Neuronal stem cell (in vitro differentiated cells): ENCODE results near the gene CCDC190.

Experiments used
- DNase-seq: peaks from one replicate; pipeline ENCODE4 v3.0.0-alpha.2; 2013; ENCODE audit warnings: low spot score
- H2AFZ ChIP-seq: one replicate; pipeline ENCODE4 v1.6.1; 2013; ENCODE audit warnings: mild to moderate bottlenecking, low read length, inconsistent platforms
- H2AK5ac ChIP-seq: 2 replicates; pipeline ENCODE4 v1.6.1; 2013; ENCODE audit warnings: low read depth, mild to moderate bottlenecking, inconsistent platforms, low read length, moderate library complexity, mixed read lengths
- H2BK120ac ChIP-seq: 2 replicates; pipeline ENCODE4 v1.6.1; 2013; ENCODE audit warnings: low read depth, mild to moderate bottlenecking, inconsistent platforms, low read length, moderate library complexity, mixed read lengths
- H2BK12ac ChIP-seq: one replicate; pipeline ENCODE4 v1.6.1; 2013; ENCODE audit warnings: low read length, inconsistent platforms
- H2BK15ac ChIP-seq: 2 replicates; pipeline ENCODE4 v1.6.1; 2013; ENCODE audit warnings: mild to moderate bottlenecking, low read length, inconsistent platforms, mixed read lengths
- H2BK5ac ChIP-seq: one replicate; pipeline ENCODE4 v1.6.1; 2013; ENCODE audit warnings: inconsistent platforms, mild to moderate bottlenecking, low read length, moderate library complexity
- H3K14ac ChIP-seq: one replicate; pipeline ENCODE4 v1.6.1; 2013; ENCODE audit warnings: low read length, inconsistent platforms
- H3K18ac ChIP-seq: 2 replicates; pipeline ENCODE4 v1.6.1; 2013; ENCODE audit warnings: low read length, inconsistent platforms
- H3K23ac ChIP-seq: 2 replicates; pipeline ENCODE4 v1.6.1; 2013; ENCODE audit warnings: low read depth, mild to moderate bottlenecking, mixed read lengths, low read length, inconsistent platforms; ENCODE audit not compliant: poor library complexity
- H3K27ac ChIP-seq: replicated peaks from 3 replicates; pipeline ENCODE4 v1.5.1; 2013; ENCODE audit warnings: low read length, inconsistent platforms
- H3K27me3 ChIP-seq, 3 experiments: 2 replicates each; pipeline ENCODE4 v1.6.1; 2013; ENCODE audit warnings: low read length in 3 of 3, mild to moderate bottlenecking in 2 of 3, inconsistent platforms in 1 of 3, low read depth in 1 of 3, mixed read lengths in 1 of 3, moderate library complexity in 1 of 3; ENCODE audit not compliant: control insufficient read depth in 3 of 3, insufficient read depth in 3 of 3
- H3K36me3 ChIP-seq, 2 donors: replicated peaks in 1 of 2; 2 replicates each; pipeline ENCODE4 v1.6.1; 2013; ENCODE audit warnings: low read length in 2 of 2; ENCODE audit not compliant: control insufficient read depth in 2 of 2, insufficient read depth in 2 of 2
- H3K4ac ChIP-seq: 2 replicates; pipeline ENCODE4 v1.6.1; 2013; ENCODE audit warnings: inconsistent platforms, mild to moderate bottlenecking, low read length, moderate library complexity
- H3K4me1 ChIP-seq, 2 donors: 1 replicate in 1 of 2; 2 replicates in 1 of 2; pipeline ENCODE4 v1.6.1; 2013; ENCODE audit warnings: low read length in 2 of 2, low read depth in 1 of 2; ENCODE audit not compliant: control insufficient read depth in 2 of 2, insufficient read depth in 1 of 2
- H3K4me2 ChIP-seq: one replicate; pipeline ENCODE4 v1.6.1; 2013; ENCODE audit warnings: mild to moderate bottlenecking, low read length, inconsistent platforms; ENCODE audit not compliant: insufficient read depth, poor library complexity, severe bottlenecking
- H3K4me3 ChIP-seq, 2 donors: 2 replicates each; pipeline ENCODE4 v1.5.1; 2013; ENCODE audit warnings: low read length in 2 of 2, mild to moderate bottlenecking in 2 of 2, inconsistent platforms in 1 of 2, moderate library complexity in 1 of 2
- H3K79me1 ChIP-seq: one replicate; pipeline ENCODE4 v1.6.1; 2013; ENCODE audit warnings: low read depth, mild to moderate bottlenecking, inconsistent platforms, low read length, moderate library complexity
- H3K9ac ChIP-seq: one replicate; pipeline ENCODE4 v1.6.1; 2013; ENCODE audit warnings: mild to moderate bottlenecking, low read depth, low read length, inconsistent platforms; ENCODE audit not compliant: poor library complexity
- H3K9me3 ChIP-seq, 2 donors: replicated peaks in 1 of 2; 2 replicates each; pipeline versions ENCODE3 to v1.6.1; 2013; ENCODE audit warnings: low read length in 2 of 2, mild to moderate bottlenecking in 2 of 2, inconsistent platforms in 1 of 2, low read depth in 1 of 2, mixed read lengths in 1 of 2, moderate library complexity in 1 of 2; ENCODE audit not compliant: control insufficient read depth in 2 of 2, insufficient read depth in 1 of 2
- H4K8ac ChIP-seq: one replicate; pipeline ENCODE4 v1.6.1; 2013; ENCODE audit warnings: low read depth, mild to moderate bottlenecking, inconsistent platforms, low read length, moderate library complexity
- H4K91ac ChIP-seq: one replicate; pipeline ENCODE4 v1.6.1; 2013; ENCODE audit warnings: low read length, low read depth, mild to moderate bottlenecking, inconsistent platforms; ENCODE audit not compliant: poor library complexity
- WGBS, 2 donors: extraction: QIAGEN DNeasy Blood & Tissue Kit; methylation state at CpG; one replicate each; pipeline ENCODE4 v1.1.7; 2013; ENCODE audit warnings: missing lambda C conversion rate in 2 of 2, mixed read lengths in 1 of 2; ENCODE audit not compliant: insufficient read length in 2 of 2, insufficient replicate concordance in 1 of 2; ENCODE audit errors: extremely low coverage in 2 of 2; 5-methylcytosine and 5-hydroxymethylcytosine counted together

Gene CCDC190

GRCh38 chr1:162838863-162839262 is 22.1 kb downstream of the CCDC190 start:
- no peak overlapping the region for H4K8ac ChIP-seq
- H3K4me3 ChIP-seq: no peak overlapping the region
- no peaks in the 10 kb centered on the region for H3K27me3 ChIP-seq
- no peak overlapping the region for H3K14ac ChIP-seq
- H3K9ac ChIP-seq: no peak overlapping the region
- no peak overlapping the region for H4K91ac ChIP-seq
- WGBS, 2 donors: no CpG with 5 or more reads among the region's 4 CpGs
- H2AK5ac ChIP-seq: no peak overlapping the region
- no peak overlapping the region for H3K4ac ChIP-seq
- no peak overlapping the region for H3K27ac ChIP-seq
- DNase-seq: no peak
- H3K79me1 ChIP-seq: no peaks in the 10 kb centered on the region
- H3K18ac ChIP-seq: no peak overlapping the region
- no peak overlapping the region for H2BK12ac ChIP-seq
- no peaks in the 10 kb centered on the region for H3K36me3 ChIP-seq
- H2AFZ ChIP-seq: no peak overlapping the region
- no peak overlapping the region for H3K23ac ChIP-seq
- H2BK120ac ChIP-seq: no peak overlapping the region
- H2BK15ac ChIP-seq: no peak overlapping the region
- H3K9me3 ChIP-seq: peaks cover 3 to 5% of the 10 kb centered on the region in 2 donors
- H3K4me2 ChIP-seq: no peak overlapping the region
- no peak overlapping the region for H2BK5ac ChIP-seq
- H3K4me1 ChIP-seq: no peaks in the 10 kb centered on the region

- no peak overlapping the region for H2BK120ac ChIP-seq
Measured at GRCh38 chr1:162835157-162835899, 25.6 kb downstream of the CCDC190 start.

GRCh38 chr1:162832470-162832869 is 28.5 kb downstream of the CCDC190 start:
- H3K23ac ChIP-seq: no peak overlapping the region
- no peak overlapping the region for H2BK15ac ChIP-seq
- WGBS, 2 donors: no CpG with 5 or more reads among the region's 3 CpGs

More at GRCh38 chr1:162835157-162835899, 25.6 kb downstream of the CCDC190 start:
- Histone ChIP-seq H4K91ac (no peak overlapping the region), H3K4me1 (no peaks in the 10 kb centered on the region), H2BK12ac (no peak overlapping the region), H3K14ac (no peak overlapping the region), H3K18ac (no peak overlapping the region), H2AFZ (no peak overlapping the region), H3K23ac (no peak overlapping the region), H2AK5ac (no peak overlapping the region), H3K9ac (no peak overlapping the region), H3K4ac (no peak overlapping the region), H3K4me2 (no peak overlapping the region), H3K9me3 (peaks cover 3 to 5% of the 10 kb centered on the region in 2 donors), H4K8ac (no peak overlapping the region), H3K36me3 (no peaks in the 10 kb centered on the region), H2BK5ac (no peak overlapping the region), H3K4me3 (no peak overlapping the region), H3K27ac (no peak overlapping the region), H3K27me3 (no peaks in the 10 kb centered on the region), H2BK15ac (no peak overlapping the region), H3K79me1 (no peaks in the 10 kb centered on the region)
- WGBS, 2 donors: no CpG with 5 or more reads among the region's 3 CpGs
- no peak for DNase-seq

GRCh38 chr1:162829268-162829667 is 31.7 kb downstream of the CCDC190 start:
- Histone ChIP-seq H3K4me2 (no peak overlapping the region), H2AFZ (no peak overlapping the region), H3K27me3 (peaks cover 0 to 3% (median 0%) of the 10 kb centered on the region in 3 experiments), H3K79me1 (no peaks in the 10 kb centered on the region), H3K4me1 (peaks cover 0 to 1% of the 10 kb centered on the region in 2 donors), H3K14ac (no peak overlapping the region), H2BK12ac (no peak overlapping the region), H2BK15ac (no peak overlapping the region), H3K9me3 (no peaks in the 10 kb centered on the region), H3K18ac (no peak overlapping the region), H4K8ac (no peak overlapping the region), H2AK5ac (no peak overlapping the region), H2BK120ac (no peak overlapping the region), H3K4ac (no peak overlapping the region), H4K91ac (no peak overlapping the region), H3K4me3 (no peak overlapping the region), H3K9ac (no peak overlapping the region), H2BK5ac (no peak overlapping the region), H3K36me3 (no peaks in the 10 kb centered on the region), H3K23ac (no peak overlapping the region), H3K27ac (no peak overlapping the region)
- no CpG with 5 or more reads among the region's 1 CpG for WGBS, 2 donors
- DNase-seq: no peak

More at GRCh38 chr1:162832470-162832869, 28.5 kb downstream of the CCDC190 start:
- Histone ChIP-seq H3K27me3 (no peaks in the 10 kb centered on the region), H2BK12ac (no peak overlapping the region), H3K14ac (no peak overlapping the region), H3K4me3 (no peak overlapping the region), H2AK5ac (no peak overlapping the region), H3K4me2 (no peak overlapping the region), H3K9me3 (no peaks in the 10 kb centered on the region), H3K36me3 (no peaks in the 10 kb centered on the region), H3K4me1 (peaks cover 0 to 1% of the 10 kb centered on the region in 2 donors), H3K27ac (no peak overlapping the region), H3K4ac (no peak overlapping the region), H2BK5ac (no peak overlapping the region), H3K9ac (no peak overlapping the region), H2BK120ac (no peak overlapping the region), H3K18ac (no peak overlapping the region), H2AFZ (no peak overlapping the region), H4K91ac (no peak overlapping the region), H3K79me1 (no peaks in the 10 kb centered on the region), H4K8ac (no peak overlapping the region)
- DNase-seq: no peak
